ENCODE results near the gene ARHGAP6.
"Not testable (repeated sequence)": the region's sequence is repeated elsewhere in the genome, so short reads cannot be mapped to it uniquely, and the experiment has no call there.

ARHGAP6 gene

DNA sequence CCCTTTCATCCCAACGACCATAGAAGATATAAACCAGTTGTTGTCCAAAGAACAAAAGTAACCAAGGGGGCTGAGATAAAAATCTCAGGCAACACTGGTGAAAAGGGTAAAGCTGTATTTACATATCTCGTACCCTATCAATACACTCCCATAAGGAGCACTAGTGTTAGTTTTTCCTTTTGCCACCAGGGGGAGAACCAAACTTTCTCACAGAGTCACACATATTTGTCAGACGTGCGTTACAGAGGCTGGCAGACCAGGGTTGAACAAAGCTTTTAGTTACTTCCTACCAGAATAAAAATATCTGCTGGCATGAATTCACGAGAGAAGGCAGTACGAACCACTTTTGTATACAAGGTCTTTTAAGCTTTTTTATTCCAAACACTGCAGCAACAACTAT lies 284.3 kb downstream of the ARHGAP6 start:
- peak; percentile 0 to 21 for DNase-seq

GRCh38 chrX:11380187-11380844 lies 285.4 kb downstream of the ARHGAP6 start:
- no peak for DNase-seq

GRCh38 chrX:11376163-11376562 lies 289.6 kb downstream of the ARHGAP6 start:
- DNase-seq: no peak

DNA sequence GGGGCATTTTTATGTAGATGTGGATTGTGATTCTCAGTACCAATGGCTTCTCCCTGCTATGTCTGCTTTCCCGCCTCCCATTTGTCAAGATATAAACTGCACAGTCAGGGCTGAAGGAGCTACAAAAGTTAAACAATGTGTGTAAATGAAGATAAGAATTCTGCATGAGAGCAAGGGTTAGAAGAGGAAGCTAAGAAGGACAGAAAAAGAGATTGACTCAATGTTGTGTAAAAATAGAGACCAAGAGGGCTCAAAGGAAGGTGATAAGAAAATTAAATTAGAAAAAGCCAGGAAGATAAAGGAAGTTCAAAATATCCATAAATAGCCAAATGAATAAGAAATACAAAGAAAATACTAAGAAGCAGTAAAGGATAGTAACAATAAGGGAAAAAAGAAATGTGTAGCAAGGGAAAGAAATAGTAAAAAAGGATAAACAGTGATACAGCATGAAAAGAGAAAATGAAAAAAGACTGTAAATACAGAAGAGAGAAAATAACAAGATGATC lies 290.1 kb downstream of the ARHGAP6 start:
- no peak for DNase-seq

- no peak for DNase-seq
Observed at GRCh38 chrX:11374570-11374969, 291.1 kb downstream of the ARHGAP6 start.

DNA sequence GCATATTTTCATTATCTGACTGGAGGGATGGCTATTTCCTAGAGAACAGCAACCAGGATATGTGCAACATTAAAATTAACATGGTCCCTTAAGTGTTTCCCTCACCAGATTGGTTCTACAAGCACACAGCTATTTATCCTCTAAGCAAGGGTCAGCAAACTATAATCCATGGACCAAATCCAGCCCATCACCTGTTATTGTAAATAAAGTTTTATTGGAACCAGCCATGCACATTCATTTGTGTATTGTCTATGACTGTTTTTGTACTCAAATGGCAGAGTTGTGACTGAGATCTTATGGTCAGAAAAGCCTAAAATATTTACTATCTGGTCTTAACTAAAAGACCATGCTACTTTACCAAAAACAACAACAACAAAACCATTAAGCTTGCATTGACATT lies 294.6 kb downstream of the ARHGAP6 start:
- no peak for DNase-seq

DNA sequence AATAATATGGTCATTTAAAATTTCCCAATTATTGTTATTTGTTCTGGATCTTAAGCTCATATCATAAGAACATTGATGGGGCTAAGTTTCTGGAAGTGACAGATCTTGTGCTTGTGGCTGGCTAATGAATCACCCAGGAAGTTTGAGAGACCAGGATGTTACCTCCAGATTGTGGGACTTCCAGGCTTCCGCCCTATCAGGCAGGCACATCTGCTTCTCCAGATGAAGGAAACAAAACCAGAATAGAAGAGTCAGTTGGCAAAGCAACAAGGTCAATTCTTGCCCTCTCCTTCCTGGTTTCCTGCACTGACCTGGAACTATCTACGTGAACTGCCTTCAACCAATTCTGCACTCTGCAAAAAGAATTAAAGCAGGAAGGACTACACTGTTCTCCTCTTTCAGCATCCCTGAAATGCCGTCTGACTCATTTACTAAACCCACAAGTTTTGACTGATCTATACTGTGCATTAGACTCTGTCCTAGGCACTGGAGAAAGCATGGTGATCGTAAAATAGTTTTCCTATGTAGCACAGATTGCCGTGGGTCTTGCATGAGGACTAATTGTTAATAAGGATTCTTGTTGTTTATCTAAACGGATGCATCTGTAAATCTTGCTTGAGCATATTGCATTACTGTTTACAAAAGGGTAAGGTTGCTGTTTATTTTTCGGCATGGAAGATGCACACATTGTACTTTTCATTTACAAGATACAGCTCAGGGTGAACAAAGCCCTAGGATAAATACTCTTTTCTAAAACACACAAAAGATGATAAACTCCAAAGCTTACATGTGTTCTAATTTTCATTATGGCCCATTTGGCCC lies 297.9 kb downstream of the ARHGAP6 start:
- no peak for DNase-seq

DNA sequence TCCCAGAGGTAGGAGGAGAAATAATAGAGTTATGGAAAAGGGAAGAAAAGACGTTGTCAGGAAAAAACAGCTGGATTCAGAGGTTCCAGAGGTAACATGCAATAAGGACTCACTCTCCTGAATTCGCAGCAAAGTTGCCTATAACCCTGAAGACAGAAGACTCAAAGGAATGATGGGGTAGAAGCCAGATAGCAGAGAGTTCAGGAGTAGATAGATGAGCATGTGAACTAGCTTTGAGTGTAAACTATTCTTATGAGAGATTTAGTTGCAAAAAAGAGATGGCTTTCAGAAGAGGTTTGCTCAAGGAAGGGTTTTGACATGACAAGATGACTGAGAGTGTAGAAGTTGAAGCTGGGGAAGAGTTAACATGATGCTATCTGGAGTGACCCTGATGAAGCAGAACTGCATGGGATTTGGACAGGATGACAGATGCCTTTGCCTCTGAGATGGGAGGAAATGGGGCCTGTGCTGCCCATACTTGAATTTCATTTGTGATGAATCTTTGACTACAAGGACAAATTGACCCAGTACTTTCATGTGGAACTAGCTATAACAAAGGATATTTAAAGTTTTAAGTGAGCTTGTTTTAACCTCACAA lies 298.6 kb downstream of the ARHGAP6 start:
- no peak for DNase-seq

- no peak for DNase-seq
Observed at GRCh38 chrX:11365426-11365825, 300.3 kb downstream of the ARHGAP6 start.

- DNase-seq: no peak
Observed at GRCh38 chrX:11364835-11365234, 300.9 kb downstream of the ARHGAP6 start.

DNA sequence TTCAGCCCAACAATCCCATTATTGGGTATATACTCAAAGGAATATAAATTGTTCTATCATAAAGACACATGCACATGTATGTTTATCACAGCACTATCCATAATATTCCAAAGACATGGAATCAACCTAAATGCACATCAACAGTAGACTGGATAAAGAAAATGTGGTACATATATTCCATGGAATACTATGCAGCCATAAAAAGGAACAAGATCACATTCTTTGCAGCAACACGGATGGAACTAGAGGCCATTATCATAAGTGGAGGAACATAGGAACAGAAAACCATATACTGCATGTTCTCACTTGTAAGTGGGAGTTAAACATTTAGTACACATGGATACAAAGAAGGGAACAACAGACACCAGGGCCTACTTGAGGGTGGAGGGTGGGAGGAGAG lies 301.9 kb downstream of the ARHGAP6 start:
- not testable (repeated sequence) for DNase-seq

- DNase-seq: no peak
Observed at GRCh38 chrX:11363069-11363594, 302.6 kb downstream of the ARHGAP6 start.

DNA sequence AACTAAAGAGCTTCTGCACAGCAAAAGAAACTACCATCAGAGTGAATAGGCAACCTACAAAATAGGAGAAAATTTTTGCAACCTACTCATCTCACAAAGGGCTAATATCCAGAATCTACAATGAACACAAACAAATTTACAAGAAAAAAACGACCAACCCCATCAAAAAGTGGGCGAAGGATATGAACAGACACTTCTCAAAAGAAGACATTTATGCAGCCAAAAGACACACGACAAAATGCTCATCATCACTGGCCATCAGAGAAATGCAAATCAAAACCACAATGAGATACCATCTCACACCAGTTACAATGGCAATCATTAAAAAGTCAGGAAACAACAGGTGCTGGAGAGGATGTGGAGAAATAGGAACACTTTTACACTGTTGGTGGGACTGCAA lies 304.1 kb downstream of the ARHGAP6 start:
- not testable (repeated sequence) for DNase-seq

- DNase-seq: not testable (repeated sequence)
Observed at GRCh38 chrX:11355944-11356343, 309.8 kb downstream of the ARHGAP6 start.

DNA sequence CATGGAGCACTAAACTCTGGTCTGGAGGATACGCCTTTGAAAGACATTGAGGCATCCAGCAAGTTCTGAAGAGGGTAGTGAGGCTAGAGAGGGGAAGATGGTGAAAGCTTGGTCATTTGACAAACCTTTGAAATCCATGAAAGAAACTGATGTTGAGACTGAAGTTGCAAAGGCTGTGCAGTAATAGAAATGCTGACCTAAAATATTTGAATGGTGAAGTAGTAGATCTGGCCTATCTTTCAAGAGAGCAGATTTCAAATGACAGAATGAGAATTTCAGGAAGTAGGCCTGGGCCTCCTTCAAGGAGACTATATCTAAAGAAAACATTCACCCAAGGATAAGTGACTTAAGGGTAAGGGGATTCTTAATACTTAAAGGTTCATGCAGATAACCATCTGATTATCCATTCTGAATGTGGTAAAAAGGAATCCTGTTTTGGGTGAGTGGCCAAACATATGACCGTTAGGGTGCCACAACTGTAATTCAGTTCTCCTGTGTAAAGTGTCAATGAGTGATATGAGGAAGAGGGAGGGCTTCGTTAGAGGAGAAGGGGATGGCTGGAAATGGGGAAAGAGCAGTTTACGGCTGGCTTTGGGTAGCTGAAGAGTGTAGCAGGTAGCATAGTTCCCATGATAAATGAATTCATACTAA lies 310.3 kb downstream of the ARHGAP6 start:
- DNase-seq: no peak

DNA sequence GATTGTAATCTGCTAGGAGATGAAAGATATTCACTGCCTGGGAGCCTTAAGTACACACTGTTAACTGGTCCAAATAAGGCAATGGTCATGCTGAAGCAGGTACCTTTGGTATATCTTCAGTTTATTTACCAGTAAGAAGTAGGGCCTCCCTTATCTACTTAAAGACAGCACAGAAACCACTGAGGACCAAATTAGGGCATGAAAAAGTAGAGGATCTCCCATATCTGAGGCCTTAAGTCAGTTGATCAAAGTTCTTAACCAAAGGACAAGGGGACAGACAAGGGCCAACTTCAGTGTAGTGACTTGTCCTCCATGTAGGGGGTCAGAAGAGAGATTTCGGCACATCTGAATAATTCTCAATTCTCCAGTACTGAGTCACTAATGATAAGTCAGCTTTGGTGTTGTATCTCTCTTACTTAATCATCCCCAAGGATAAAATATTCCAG lies 313.4 kb downstream of the ARHGAP6 start:
- no peak for DNase-seq

DNA sequence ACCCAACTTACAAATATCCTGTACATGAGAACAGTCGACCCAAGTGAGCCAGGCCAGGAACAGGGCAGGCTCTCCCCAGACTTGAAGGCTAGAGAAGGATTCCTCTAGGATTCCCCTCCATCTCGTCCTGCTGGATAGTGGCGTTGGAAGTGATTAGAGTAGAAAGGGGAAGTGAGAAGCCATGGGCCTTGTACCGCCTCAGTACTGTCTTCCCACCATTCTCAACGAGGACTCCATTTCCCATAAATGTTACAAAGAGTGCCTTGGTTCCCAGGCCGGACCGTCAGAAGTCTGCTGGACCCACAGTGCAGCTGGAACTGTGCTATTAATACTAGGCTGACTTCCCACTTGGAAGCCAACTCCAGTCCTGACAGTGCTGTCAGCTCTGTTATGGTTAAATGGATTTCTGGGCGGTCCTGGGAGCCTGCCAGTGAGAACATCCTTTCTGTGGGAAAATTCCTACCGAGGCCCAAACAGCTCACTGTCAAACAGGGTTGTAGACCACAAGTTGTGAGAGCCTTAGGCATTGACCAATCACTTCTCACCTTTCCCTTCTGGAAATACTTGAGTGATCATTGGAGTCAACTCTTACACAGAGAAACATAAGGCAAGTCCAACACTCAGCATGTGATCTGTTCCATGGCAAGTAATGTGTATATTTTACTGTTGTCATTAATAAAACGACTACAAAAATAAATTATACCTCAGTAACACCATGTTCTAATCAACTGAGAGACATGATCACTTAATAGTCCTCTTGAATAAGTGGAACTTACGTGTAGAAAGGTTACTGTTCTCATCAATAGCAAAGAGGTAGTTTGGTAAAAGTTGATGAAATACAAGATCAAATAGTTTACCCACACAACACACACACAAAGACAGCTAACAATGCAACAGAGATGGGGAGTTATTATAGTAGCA lies 314.1 kb downstream of the ARHGAP6 start:
- DNase-seq: no peak

DNA sequence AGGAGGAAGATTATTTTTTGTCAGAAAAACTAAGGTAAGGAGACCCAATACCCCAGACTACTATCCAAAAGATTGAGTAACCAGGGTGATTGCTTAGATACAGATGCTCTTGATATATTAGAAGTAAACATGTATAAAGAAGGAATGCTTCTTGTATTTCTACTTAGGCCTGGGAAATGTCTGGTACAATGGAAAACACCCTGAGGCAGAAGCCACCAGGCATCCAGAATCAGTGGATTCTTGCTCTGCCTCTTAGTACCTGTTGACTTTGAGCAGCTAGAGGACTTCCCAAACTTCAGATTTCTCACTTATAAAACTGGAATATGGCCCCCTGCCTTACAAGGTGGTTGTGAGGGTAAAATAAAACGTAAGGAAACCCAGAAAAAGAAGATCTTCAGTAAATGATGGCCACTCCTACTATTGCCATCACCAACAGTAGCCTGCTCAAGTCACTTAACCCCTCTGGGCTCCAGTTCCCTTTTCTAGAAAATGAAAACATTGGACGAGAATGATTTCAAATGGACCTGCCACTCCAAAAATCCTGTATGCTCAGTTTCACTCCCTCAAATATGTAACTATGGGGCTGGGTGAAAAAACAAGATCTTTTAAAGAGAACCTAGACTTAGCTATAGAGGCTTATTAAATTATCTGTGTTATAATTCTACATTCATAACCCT lies 315.9 kb downstream of the ARHGAP6 start:
- DNase-seq: no peak

GRCh38 chrX:11349020-11349419 lies 316.7 kb downstream of the ARHGAP6 start:
- no peak for DNase-seq

GRCh38 chrX:11347300-11347699 lies 318.4 kb downstream of the ARHGAP6 start:
- DNase-seq: no peak

DNA sequence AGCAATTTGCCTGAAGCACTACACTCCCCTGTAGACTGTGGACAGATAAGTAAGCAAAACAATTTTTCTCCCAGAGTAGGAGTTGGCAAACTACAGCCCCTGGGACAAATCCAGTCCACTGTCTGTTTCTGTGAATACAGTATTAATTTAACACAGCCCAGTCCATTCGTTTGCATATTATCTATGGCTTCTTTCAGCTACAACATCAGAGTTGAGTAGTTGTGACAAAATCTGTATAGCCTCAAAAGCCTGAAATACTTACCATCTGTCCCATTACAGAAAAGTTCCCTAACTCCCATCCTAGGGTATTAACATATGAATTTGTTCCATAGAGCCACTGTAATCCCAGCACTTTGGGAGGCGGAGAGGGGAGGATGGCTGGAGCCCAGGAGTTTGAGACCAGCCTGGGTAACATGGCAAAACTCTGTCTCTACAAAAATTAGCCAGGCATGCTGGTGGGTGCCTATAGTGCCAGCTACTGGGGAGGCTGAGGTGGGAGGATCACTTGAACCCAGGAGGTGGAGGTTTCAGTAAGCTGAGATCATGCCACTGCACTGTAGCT lies 319.5 kb downstream of the ARHGAP6 start:
- no peak for DNase-seq

All from SHP77 (cell line).